CD4-positive, alpha-beta T cell (primary cell): ENCODE data around the gene SETBP1. TPM values are rescaled to one million over a fixed set of nuclear protein-coding genes. Genes with fewer than 3 reads are reported as not detected.

Source experiments
- ATAC-seq: fragments of 200-7000 bp; cut with Tn5 transposase; one replicate; pipeline ENCODE4 v1.10.0; 2022; ENCODE audit warnings: mild to moderate bottlenecking; ENCODE audit not compliant: poor library complexity
- CTCF ChIA-PET: fragments of 350-600 bp; sonication (Branson Sonifier 250); formaldehyde crosslinking; loops from one replicate; lab custom pipeline; 2021; ENCODE audit warnings: antibody characterized with exemption, inconsistent platforms; lab: Charles Lee
- POLR2A ChIA-PET: fragments of 350-600 bp; sonication (Branson Sonifier 250); formaldehyde crosslinking; loops from one replicate; lab custom pipeline; 2021; ENCODE audit warnings: antibody characterized with exemption, inconsistent platforms; lab: Charles Lee
- DNase-seq, 14 experiments: peaks; one replicate each; pipeline ENCODE4 v3.0.0-alpha.2; 2013 to 2020; ENCODE audit warnings: mixed read lengths in 2 of 14
- H3K27ac ChIP-seq, 2 donors: one replicate each; pipeline versions ENCODE4 v1.5.1 to v1.7.0; 2013; ENCODE audit warnings: low read length in 2 of 2, low read depth in 1 of 2, mild to moderate bottlenecking in 1 of 2
- H3K27me3 ChIP-seq, 2 experiments: 1 replicate in 1 of 2; 2 replicates in 1 of 2; pipeline versions ENCODE4 v1.6.1 to v1.7.0; 2013; ENCODE audit warnings: low read length in 2 of 2, control low read depth in 1 of 2, mild to moderate bottlenecking in 1 of 2, moderate library complexity in 1 of 2; ENCODE audit not compliant: insufficient read depth in 2 of 2, control insufficient read depth in 1 of 2
- H3K36me3 ChIP-seq: one replicate; pipeline ENCODE4 v1.6.1; 2013; ENCODE audit warnings: low read length, control low read depth; ENCODE audit not compliant: insufficient read depth
- H3K4me1 ChIP-seq: one replicate; pipeline ENCODE4 v1.6.1; 2013; ENCODE audit warnings: low read length, control low read depth; ENCODE audit not compliant: insufficient read depth
- H3K4me3 ChIP-seq: one replicate; pipeline ENCODE4 v1.5.1; 2013; ENCODE audit warnings: mild to moderate bottlenecking, low read length, moderate library complexity
- H3K9me3 ChIP-seq, 2 experiments: 1 replicate in 1 of 2; 2 replicates in 1 of 2; pipeline versions ENCODE4 v1.6.1 to v1.7.0; 2013; ENCODE audit warnings: low read length in 2 of 2, mild to moderate bottlenecking in 2 of 2, control low read depth in 1 of 2, moderate library complexity in 1 of 2; ENCODE audit not compliant: control insufficient read depth in 1 of 2, insufficient read depth in 1 of 2
- H3K27ac Mint-ChIP-seq: one replicate; pipeline ENCODE4 v1.8.0; 2020; ENCODE audit warnings: mixed read lengths
- H3K27me3 Mint-ChIP-seq: one replicate; pipeline ENCODE4 v1.8.0; 2021; ENCODE audit warnings: mixed read lengths
- H3K36me3 Mint-ChIP-seq: one replicate; pipeline ENCODE4 v1.8.0; 2021; ENCODE audit warnings: low read depth, mixed read lengths
- H3K4me1 Mint-ChIP-seq: one replicate; pipeline ENCODE4 v1.8.0; 2021; ENCODE audit warnings: low read depth, mixed read lengths
- H3K4me3 Mint-ChIP-seq: one replicate; pipeline ENCODE4 v1.8.0; 2020; ENCODE audit warnings: mild to moderate bottlenecking, mixed read lengths
- H3K9me3 Mint-ChIP-seq: one replicate; pipeline ENCODE4 v1.8.0; 2020; ENCODE audit warnings: mixed read lengths
- CTCF ChIP-seq: fragments of 200-600 bp; IDR thresholded peaks from one replicate; pipeline ENCODE4 v1.8.0; 2022; ENCODE audit warnings: antibody characterized with exemption, mild to moderate bottlenecking
- intact Hi-C, 2 experiments: fragments of 100-400 bp; cut with DNase I in 1 of 2; cut with micrococcal nuclease in 1 of 2; formaldehyde crosslinking; loops; one replicate each; pipeline versions ENCODE4 v1.15.1 to v1.9.0; 2023 to 2025; cut with DNase I, micrococcal nuclease
- total RNA-seq, 174 experiments: library from RNA in 2 of 174; stranded (reverse) in 2 of 174; gene quantifications; one replicate each; pipeline ENCODE4 v1.2.3 and lab custom pipeline; 2021 to 2026

Gene SETBP1
- total RNA-seq, 2 experiments from 2014 or later: 0.25 to 0.41 TPM

DNA sequence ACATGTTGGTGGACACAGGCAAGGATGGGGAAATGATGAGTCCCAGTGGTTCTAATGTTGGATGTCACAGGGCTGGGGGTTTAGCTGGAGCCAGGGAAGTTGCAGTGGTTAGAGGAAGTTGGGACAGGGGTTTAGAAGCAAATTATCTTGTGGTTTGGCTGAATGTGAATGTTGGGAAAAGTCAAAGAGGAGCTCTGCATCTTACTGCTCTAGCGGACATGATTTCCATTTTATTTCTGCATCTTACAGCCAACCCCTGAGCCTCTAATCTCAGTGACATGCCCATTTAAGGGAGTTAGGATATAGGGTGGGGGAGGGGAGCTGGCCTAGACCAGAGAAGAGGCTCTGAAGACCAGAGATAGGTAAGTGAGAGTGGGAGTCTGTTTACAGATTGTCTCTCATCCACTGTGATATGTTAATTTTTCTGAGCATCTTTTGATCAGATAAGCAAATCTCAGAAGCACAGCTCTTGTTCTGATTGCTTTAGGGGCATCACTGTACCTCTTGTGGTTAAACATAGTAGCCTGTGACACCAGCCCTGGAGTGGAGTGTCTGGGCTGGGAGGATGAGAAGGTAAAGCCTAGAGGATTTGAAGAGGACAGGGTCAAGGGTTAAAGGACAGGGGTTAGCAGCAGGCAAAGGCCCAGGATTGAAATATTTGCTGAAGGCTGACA is 43.6 kb downstream of the SETBP1 start:
- intact Hi-C loops: no loop called here
- Histone ChIP-seq H3K36me3 (no peaks in the 10 kb centered on the region), H3K4me1 (peaks cover 27% of the 10 kb centered on the region), H3K4me3 (no peak overlapping the region), H3K27me3 (no peaks in the 10 kb centered on the region), H3K27ac (no peak overlapping the region), H3K9me3 (no peaks in the 10 kb centered on the region)
- Mint-ChIP-seq H3K27ac (peak overlapping the region; percentile 52), H3K4me3 (no peak overlapping the region), H3K27me3 (no peaks in the 10 kb centered on the region), H3K36me3 (no peaks in the 10 kb centered on the region), H3K4me1 (peaks cover 54% of the 10 kb centered on the region), H3K9me3 (no peaks in the 10 kb centered on the region)
- ChIA-PET CTCF (no interaction called here), POLR2A (interaction anchor here (0.8 kb wide), 1 partner anchor 35 kb away, joined by 3 read pairs; no protein-coding TSS in a partner anchor)
- ATAC-seq (no peak), DNase-seq (peak in 1 of 14 experiments; percentile 9)
- TF ChIP-seq CTCF: no peak

DNA sequence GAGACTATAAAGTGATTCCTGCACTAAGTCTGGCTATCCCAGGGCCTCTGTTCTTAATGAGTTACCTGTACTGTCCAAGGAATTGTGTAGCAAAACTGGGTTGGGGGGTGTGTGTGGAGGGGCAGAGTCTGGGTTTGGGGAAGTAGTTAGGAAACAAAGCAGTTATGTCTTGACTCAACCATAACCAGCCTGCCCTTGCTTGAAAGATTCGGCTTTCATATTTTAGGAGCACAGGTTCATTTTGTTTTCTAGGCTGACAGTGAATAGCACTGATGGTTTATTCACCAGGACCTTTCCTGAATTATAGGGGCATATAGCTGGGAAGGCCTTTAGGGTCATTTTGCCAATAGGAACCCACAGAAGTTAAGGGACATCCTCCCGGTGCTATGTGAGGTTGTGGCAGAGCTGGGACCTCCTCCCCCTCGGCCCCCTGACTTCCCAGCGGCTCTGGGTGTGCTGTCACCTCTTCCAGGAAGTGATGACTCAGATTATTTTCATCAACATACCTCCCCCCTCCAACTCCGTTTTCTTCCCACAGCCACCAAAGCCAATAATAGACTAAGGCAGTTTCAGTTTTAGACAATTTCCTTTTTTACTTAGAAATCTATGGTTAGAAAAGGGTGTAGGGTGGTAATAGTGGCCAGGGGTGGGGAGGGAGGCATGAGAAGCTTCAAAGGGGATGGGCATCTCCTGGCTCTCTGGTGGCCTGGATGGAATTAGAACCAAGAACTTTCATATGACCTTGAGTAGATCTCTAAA is 44.8 kb downstream of the SETBP1 start:
- H3K9me3 Mint-ChIP-seq: no peaks in the 10 kb centered on the region
- peaks cover 27% of the 10 kb centered on the region for H3K4me1 ChIP-seq
- no peaks in the 10 kb centered on the region for H3K9me3 ChIP-seq
- peak overlapping the region; percentile 4 for H3K4me3 ChIP-seq
- no peaks in the 10 kb centered on the region for H3K36me3 ChIP-seq
- peak; percentile 77 for ATAC-seq
- ChIA-PET CTCF (no interaction called here), POLR2A (no interaction called here)
- H3K36me3 Mint-ChIP-seq: no peaks in the 10 kb centered on the region
- H3K4me1 Mint-ChIP-seq: peaks cover 54% of the 10 kb centered on the region
- H3K27ac ChIP-seq: peak overlapping the region in 1 of 2 donors; percentile 57
- no peaks in the 10 kb centered on the region for H3K27me3 ChIP-seq
- intact Hi-C loops: no loop called here
- peak overlapping the region; percentile 39 for H3K4me3 Mint-ChIP-seq
- no peak for TF ChIP-seq CTCF
- peak overlapping the region; percentile 52 for H3K27ac Mint-ChIP-seq
- H3K27me3 Mint-ChIP-seq: no peaks in the 10 kb centered on the region
- peak in 13 of 14 experiments; percentile 4 to 89 (median 50) for DNase-seq

- TF ChIP-seq CTCF: no peak
- CTCF ChIA-PET: no interaction called here
Observed at GRCh38 chr18:44726059-44726421, 45.4 kb downstream of the SETBP1 start.

More at GRCh38 chr18:44726059-44726421, 45.4 kb downstream of the SETBP1 start:
- no peaks in the 10 kb centered on the region for H3K27me3 ChIP-seq
- ATAC-seq: no peak
- no peaks in the 10 kb centered on the region for H3K27me3 Mint-ChIP-seq
- H3K27ac Mint-ChIP-seq: peak overlapping the region; percentile 52
- H3K36me3 Mint-ChIP-seq: no peaks in the 10 kb centered on the region
- H3K27ac ChIP-seq: peak overlapping the region in 1 of 2 donors; percentile 57
- H3K4me3 ChIP-seq: peak overlapping the region; percentile 4
- no peak for DNase-seq
- H3K9me3 ChIP-seq: no peaks in the 10 kb centered on the region
- H3K4me1 ChIP-seq: peaks cover 27% of the 10 kb centered on the region
- POLR2A ChIA-PET: no interaction called here
- intact Hi-C loops: no loop called here
- no peaks in the 10 kb centered on the region for H3K9me3 Mint-ChIP-seq
- peaks cover 54% of the 10 kb centered on the region for H3K4me1 Mint-ChIP-seq
- H3K4me3 Mint-ChIP-seq: no peak overlapping the region
- no peaks in the 10 kb centered on the region for H3K36me3 ChIP-seq
